GM18499 (cell line): ENCODE measurements around the gene PRKAG2.
"Not testable (repeated sequence)": the region's sequence is repeated elsewhere in the genome, so short reads cannot be mapped to it uniquely, and the experiment has no call there.

ENCODE experiments used
- ATAC-seq: cut with Tn5 transposase; IDR thresholded peaks from one replicate; pipeline ENCODE4 v1.9.1; 2021; ENCODE audit warnings: moderate number of reproducible peaks; ENCODE audit not compliant: insufficient read depth, unreplicated experiment

PRKAG2 gene

DNA sequence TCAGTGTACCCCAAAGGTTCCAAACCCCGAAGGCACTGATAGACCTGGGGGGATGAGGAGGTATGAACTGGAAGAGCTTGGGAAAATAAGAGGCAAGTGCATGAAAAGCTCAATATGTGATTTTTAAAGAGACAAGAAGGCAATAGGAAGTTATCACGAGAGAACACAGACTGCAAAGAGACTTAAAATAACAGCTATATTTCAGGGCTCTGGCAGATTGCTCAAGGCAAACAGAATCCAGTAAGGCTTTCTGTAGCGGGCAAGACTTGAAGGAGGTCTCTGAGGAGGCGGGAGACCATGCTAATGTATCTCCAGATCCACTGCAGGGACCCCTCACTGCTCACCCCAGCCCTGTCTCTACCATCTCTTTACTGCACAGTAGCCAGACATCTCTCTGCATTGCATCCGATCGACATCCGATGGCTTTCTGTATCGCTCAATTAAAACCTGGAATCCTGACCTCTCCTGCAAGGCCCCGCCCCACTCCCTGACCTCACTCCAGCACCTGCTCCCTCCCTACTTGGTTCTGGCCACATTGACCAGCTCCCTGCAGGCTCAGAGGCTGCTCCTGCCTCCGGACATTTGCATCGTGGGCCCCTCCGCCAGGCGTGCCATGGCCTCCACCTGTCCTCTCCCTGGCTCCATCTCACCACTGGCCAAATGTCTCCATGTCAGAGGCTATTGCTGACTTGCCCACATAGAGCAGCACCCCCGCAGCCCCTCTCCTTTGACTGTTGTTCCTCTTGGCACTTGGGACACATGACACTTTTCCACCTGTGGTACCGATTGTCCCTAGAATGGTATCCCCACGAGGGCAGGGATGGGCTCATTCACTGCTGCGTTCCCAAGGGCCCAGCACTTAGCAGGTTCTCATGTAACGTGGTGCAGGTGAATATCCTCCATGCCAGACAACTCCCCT, 118.0 kb downstream of the PRKAG2 start:
- no peak for ATAC-seq

GRCh38 chr7:151757274-151757673, 119.6 kb downstream of the PRKAG2 start:
- no peak for ATAC-seq

DNA sequence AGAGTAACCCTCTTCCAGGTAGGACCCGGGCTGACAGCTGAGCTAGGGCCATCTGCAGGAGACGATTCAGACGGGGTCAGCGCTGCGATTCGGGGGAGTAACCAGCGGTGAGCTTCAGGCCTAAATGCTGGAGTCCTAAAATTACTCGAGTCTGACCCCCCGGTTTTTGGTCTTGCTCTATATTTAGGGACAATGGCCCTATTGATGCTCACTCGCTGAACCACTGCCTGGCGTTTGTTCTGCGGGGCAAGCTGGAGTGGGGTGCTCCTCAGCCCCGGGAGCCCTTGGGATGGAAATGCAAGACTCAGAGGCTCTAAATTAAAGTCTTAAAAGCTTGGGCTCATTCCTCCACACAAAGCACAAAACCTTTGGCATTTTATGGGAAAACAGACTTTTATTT, 120.0 kb downstream of the PRKAG2 start:
- ATAC-seq: no peak

- no peak for ATAC-seq
Observed at GRCh38 chr7:151756076-151756731, 120.7 kb downstream of the PRKAG2 start.

- ATAC-seq: no peak
Observed at GRCh38 chr7:151755131-151755801, 121.6 kb downstream of the PRKAG2 start.

DNA sequence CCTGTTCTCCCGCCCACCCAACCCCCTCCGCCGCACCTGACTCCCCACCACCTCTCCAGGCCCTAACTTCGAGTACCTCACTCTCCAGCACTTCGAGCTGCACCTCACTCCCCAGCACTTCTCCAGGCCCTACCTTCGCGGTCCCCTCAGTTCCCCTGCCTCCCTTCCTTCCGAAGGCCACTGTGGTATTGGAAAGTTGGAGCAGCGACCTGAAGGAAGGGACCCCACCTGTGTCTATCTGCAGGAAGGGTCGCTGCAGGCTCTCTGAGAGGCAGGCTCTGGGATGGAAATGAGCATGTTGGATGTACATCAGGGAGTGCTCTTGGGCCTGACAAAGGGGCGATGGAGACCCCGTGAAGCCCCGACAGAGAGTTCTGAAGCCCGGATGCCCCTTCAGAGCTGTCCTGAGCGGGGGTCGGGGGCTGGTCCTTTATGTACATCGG, 122.2 kb downstream of the PRKAG2 start:
- no peak for ATAC-seq

GRCh38 chr7:151754142-151754590, 122.7 kb downstream of the PRKAG2 start:
- ATAC-seq: no peak

GRCh38 chr7:151752816-151753595, 123.9 kb downstream of the PRKAG2 start:
- ATAC-seq: no peak

- ATAC-seq: no peak
Observed at GRCh38 chr7:151752037-151752436, 124.9 kb downstream of the PRKAG2 start.

DNA sequence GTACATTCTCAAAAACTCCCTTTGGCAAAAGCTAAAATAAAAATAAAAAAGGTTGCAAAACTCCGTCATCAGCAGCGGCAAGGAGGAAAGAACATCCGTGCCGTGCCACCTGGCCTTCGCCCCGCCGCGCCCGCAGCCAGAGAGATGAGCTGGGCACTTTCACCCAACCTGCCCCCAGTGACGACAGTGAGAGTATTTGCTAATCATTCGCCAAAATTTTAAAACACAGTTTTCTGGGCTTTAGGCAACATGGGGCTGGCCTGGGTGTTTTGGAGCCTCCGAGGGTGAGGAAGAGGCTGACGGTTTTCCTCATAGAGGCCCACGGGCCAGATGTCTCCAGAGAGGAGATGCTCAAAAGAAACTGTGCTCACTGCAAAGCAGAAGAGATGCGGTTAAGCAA, 128.2 kb downstream of the PRKAG2 start:
- ATAC-seq: no peak

DNA sequence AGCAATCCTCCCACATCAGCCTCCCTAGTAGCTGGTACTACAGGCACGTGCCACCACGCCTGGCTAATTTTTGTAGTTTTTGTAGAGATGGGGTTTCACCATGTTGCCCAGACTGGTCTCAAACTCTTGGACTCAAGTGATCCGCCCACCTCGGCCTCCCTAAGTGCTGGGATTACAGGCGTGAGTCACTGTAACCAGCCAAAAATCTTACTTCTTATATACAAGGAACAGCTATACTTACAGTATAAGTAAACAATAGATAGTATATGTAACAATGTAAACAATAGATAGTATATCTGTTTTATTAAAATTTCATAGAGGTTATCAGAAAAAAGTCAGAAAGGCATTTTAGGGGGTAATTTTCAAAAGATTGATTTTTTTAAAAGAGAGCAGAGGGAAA, 128.9 kb downstream of the PRKAG2 start:
- ATAC-seq: not testable (repeated sequence)

GRCh38 chr7:151745706-151746105, 131.2 kb downstream of the PRKAG2 start:
- no peak for ATAC-seq

DNA sequence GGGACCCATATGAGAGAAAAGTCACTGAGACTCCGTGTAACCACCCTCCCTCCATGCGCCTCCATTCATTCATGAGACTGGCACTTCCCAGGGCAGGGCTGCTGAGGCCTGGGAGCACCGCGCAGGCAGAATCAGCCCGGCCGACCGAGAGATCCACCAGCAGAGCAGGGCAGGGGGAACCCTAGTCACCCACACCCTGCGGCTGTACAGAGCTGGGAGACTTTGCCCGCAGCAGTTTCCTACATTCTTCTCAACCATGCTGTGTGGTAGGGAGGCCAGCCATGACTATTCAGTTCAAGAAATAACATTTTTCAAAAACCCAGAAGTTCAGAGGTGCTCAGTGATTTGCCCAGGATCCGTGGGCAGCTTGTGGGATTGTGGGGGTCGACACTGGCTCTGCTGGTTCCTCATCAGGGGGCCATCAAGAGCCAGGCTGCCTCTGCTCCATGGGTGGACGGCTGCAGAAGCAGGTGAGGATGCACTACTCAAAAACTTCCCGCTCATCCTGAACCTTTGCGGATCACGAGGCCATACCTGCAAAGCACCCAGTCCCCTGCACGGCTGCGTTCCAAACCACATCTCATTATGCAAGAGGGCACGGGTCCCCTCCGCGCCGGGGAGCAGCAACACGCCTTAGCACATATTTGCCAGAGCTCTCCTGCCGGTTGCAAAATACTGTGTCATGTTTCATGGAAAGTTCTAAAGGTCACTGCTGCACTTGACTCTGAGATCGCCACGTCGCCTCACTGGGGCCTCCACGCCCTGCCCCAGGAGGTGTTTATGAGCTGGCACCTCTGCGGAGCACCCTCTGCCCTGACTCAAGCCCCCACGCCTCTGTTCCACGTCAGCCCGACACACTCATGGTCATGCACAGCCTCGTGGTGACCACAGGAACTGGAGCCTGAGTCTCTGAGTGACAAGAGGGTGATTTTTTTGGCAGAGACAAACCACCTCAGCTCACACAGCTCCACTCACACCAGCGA, 132.0 kb downstream of the PRKAG2 start:
- no peak for ATAC-seq

DNA sequence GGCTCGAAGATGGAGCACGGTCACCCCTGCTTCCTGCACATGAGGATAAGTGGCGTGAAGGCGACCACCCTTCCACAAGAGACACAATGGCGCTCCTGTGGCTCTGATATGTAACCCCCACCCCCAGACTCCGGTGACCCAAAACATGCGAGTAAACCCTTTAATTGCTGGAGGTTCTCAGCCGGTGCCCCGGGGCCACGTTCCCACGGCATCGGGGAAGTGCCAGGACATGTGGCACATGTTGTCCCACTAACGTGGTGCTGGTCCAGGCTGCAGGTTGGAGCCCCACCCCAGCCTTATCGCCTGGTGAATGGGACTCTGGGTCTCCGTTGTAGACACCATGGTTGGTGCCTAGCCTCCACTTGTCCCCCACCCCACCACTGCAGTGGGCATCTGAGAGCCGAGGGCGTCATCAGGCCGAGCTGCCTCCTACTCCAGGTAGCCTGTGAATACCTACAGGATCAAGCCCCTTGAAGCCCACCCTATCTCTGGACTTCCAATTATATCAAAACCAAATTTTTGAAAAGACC, 132.8 kb downstream of the PRKAG2 start:
- ATAC-seq: no peak

- ATAC-seq: no peak
Observed at GRCh38 chr7:151743481-151743983, 133.4 kb downstream of the PRKAG2 start.

GRCh38 chr7:151742713-151743480, 134.0 kb downstream of the PRKAG2 start:
- ATAC-seq: no peak

GRCh38 chr7:151741585-151741984, 135.3 kb downstream of the PRKAG2 start:
- no peak for ATAC-seq
